Measurements from ENCODE around the gene COG4. TPM values are rescaled to one million over a fixed set of nuclear protein-coding genes. Genes with fewer than 3 reads are reported as not detected.

Gene COG4
- total RNA-seq, 3 donors from 2014 or later (not counting 1 experiment from before 2014, with no cell fraction given): 29.5 to 44.4 (median 31.6) TPM

- H3K27me3 ChIP-seq (ENCODE audit: control insufficient read depth, insufficient read depth, low read length): no peaks in the 10 kb centered on the region
- H3K9me3 ChIP-seq (ENCODE audit: control insufficient read depth, insufficient read depth, low read length): no peaks in the 10 kb centered on the region
- no peaks in the 10 kb centered on the region for H3K4me1 ChIP-seq (ENCODE audit: control insufficient read depth, insufficient read depth, low read length)
- Mint-ChIP-seq H3K36me3 (no peaks in the 10 kb centered on the region), H3K27me3 (ENCODE audit: low read depth in 2 of 2) (no peaks in the 10 kb centered on the region), H3K27ac (no peak overlapping the region), H3K4me1 (no peaks in the 10 kb centered on the region), H3K9me3 (no peaks in the 10 kb centered on the region), H3K4me3 (no peak overlapping the region)
- no peak overlapping the region for H3K27ac ChIP-seq (ENCODE audit: low read length)
- DNase-seq (no peak), ATAC-seq (no peak)
- no peak for TF ChIP-seq CTCF (IDR thresholded peaks at IDR 0.05)
- 92% methylated on average over 10 of the region's 10 CpGs for WGBS (ENCODE audit: insufficient coverage)
- H3K4me3 ChIP-seq (ENCODE audit: low read length): no peak overlapping the region
- peaks cover 14% of the 10 kb centered on the region for H3K36me3 ChIP-seq (ENCODE audit: control insufficient read depth, insufficient read depth, low read length)
- intact Hi-C loops (cut with micrococcal nuclease): loop anchor here (1.0 kb wide), 1 partner anchor 40 kb away; no protein-coding TSS in a partner anchor
Observed at GRCh38 chr16:70470141-70470926, 53.0 kb downstream of the COG4 start.

GRCh38 chr16:70468776-70469525 is 54.4 kb downstream of the COG4 start:
- H3K27ac ChIP-seq (ENCODE audit: low read length): no peak overlapping the region
- H3K4me1 ChIP-seq (ENCODE audit: control insufficient read depth, insufficient read depth, low read length): no peaks in the 10 kb centered on the region
- intact Hi-C loops (cut with micrococcal nuclease): no loop called here
- DNase-seq (no peak), ATAC-seq (no peak)
- no peaks in the 10 kb centered on the region for H3K27me3 Mint-ChIP-seq (ENCODE audit: low read depth in 2 of 2)
- no peaks in the 10 kb centered on the region for H3K36me3 Mint-ChIP-seq
- H3K27ac Mint-ChIP-seq: no peak overlapping the region
- no peak for TF ChIP-seq CTCF (IDR thresholded peaks at IDR 0.05)
- 89% methylated on average over 16 of the region's 16 CpGs for whole genome bisulfite sequencing (ENCODE audit: insufficient coverage)
- H3K9me3 ChIP-seq (ENCODE audit: control insufficient read depth, insufficient read depth, low read length): no peaks in the 10 kb centered on the region
- no peak overlapping the region for H3K4me3 ChIP-seq (ENCODE audit: low read length)
- H3K4me1 Mint-ChIP-seq: no peaks in the 10 kb centered on the region
- H3K27me3 ChIP-seq (ENCODE audit: control insufficient read depth, insufficient read depth, low read length): no peaks in the 10 kb centered on the region
- no peak overlapping the region for H3K4me3 Mint-ChIP-seq
- no peaks in the 10 kb centered on the region for H3K9me3 Mint-ChIP-seq
- peaks cover 11% of the 10 kb centered on the region for H3K36me3 ChIP-seq (ENCODE audit: control insufficient read depth, insufficient read depth, low read length)

- WGBS (ENCODE audit: insufficient coverage): 96% methylated on average over 8 of the region's 8 CpGs
- H3K9me3 Mint-ChIP-seq: no peaks in the 10 kb centered on the region
- Histone ChIP-seq H3K27me3 (ENCODE audit: control insufficient read depth, insufficient read depth, low read length) (no peaks in the 10 kb centered on the region), H3K27ac (ENCODE audit: low read length) (no peak overlapping the region), H3K36me3 (ENCODE audit: control insufficient read depth, insufficient read depth, low read length) (peaks cover 5% of the 10 kb centered on the region), H3K4me1 (ENCODE audit: control insufficient read depth, insufficient read depth, low read length) (no peaks in the 10 kb centered on the region), H3K4me3 (ENCODE audit: low read length) (no peak overlapping the region), H3K9me3 (ENCODE audit: control insufficient read depth, insufficient read depth, low read length) (no peaks in the 10 kb centered on the region)
- ATAC-seq (no peak), DNase-seq (no peak)
- intact Hi-C loops (cut with micrococcal nuclease): no loop called here
- no peak for TF ChIP-seq CTCF (IDR thresholded peaks at IDR 0.05)
- H3K27me3 Mint-ChIP-seq (ENCODE audit: low read depth in 2 of 2): no peaks in the 10 kb centered on the region
- H3K36me3 Mint-ChIP-seq: no peaks in the 10 kb centered on the region
- H3K27ac Mint-ChIP-seq: no peak overlapping the region
- no peak overlapping the region for H3K4me3 Mint-ChIP-seq
- no peaks in the 10 kb centered on the region for H3K4me1 Mint-ChIP-seq
Observed at GRCh38 chr16:70467608-70468007, 55.7 kb downstream of the COG4 start.
